Esophagus squamous epithelium (tissue), 4 donors: ENCODE data around the gene CAMK2A.

ENCODE experiments used
- POLR2A ChIP-seq, 4 donors: fragments of 450-650 bp; IDR thresholded peaks; one replicate each; pipeline ENCODE4 v1.6.1; 2017; ENCODE audit warnings: antibody characterized with exemption in 4 of 4, mild to moderate bottlenecking in 4 of 4, moderate library complexity in 3 of 4
- TF ChIP-seq, protein P1 (sequence below), 6 experiments: fragments of 450-650 bp in 4 of 6; fragments of 200-600 bp in 2 of 6; sonication (generic) in 2 of 6; IDR thresholded peaks; one replicate each; pipeline ENCODE4 v1.5.1; 2016 to 2019; ENCODE audit warnings: antibody characterized with exemption in 6 of 6, mild to moderate bottlenecking in 4 of 6, moderate library complexity in 4 of 6

DNA sequence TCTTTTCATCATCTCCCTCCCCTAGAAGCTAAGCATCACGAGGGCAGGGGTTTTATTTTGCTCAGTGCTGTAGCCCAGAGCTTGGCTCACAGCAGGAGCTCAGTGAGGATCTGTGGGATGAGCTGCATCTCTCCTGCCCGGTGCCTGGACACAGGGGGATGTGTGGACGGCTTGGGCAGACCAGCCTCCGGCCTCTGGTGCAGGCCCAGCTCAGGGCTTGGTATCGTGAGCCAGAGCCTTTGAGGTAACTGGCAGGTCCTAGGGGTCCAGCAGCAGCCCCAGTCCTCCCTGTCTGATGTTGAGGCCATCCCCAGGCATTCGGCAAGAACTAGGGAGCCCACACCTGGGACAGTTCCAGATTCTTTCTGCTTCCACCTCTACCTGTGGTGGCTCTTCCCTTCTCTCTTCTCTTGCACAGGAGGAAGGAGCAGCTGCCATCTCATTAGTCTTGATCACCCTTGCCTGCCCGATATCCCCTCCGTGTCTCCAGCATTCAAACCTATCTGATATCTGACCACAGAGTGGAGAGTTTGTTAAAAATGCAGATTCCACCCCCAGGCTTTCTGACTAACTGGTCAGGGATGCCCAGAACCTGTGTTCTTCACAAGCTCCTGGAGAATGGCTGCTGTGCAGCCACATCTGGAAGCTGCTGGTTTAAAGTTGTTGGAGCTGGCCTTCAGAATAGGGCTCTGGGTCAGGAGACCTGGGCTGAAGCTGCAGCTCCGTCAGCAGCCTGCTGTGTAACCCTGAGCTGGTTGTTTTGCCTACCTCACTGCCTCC, 107.6 kb downstream of the CAMK2A start:
- TF ChIP-seq, protein P1, sequence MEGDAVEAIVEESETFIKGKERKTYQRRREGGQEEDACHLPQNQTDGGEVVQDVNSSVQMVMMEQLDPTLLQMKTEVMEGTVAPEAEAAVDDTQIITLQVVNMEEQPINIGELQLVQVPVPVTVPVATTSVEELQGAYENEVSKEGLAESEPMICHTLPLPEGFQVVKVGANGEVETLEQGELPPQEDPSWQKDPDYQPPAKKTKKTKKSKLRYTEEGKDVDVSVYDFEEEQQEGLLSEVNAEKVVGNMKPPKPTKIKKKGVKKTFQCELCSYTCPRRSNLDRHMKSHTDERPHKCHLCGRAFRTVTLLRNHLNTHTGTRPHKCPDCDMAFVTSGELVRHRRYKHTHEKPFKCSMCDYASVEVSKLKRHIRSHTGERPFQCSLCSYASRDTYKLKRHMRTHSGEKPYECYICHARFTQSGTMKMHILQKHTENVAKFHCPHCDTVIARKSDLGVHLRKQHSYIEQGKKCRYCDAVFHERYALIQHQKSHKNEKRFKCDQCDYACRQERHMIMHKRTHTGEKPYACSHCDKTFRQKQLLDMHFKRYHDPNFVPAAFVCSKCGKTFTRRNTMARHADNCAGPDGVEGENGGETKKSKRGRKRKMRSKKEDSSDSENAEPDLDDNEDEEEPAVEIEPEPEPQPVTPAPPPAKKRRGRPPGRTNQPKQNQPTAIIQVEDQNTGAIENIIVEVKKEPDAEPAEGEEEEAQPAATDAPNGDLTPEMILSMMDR (IDR thresholded peaks at IDR 0.05): no peak
- TF ChIP-seq POLR2A (IDR thresholded peaks at IDR 0.05): no peak
